T-helper 2 cell treated with Interferon-gamma antibody and Interleukin-4, amounts not matched to agents 5 μg/mL and 100 μg/mL, for 36 hours (primary cell): ENCODE measurements around the gene JUP.

ENCODE experiments used
- DNase-seq: peaks from one replicate; pipeline ENCODE4 v3.0.0; 2021; ENCODE audit warnings: low spot score
- H3K27ac Mint-ChIP-seq: one replicate; pipeline ENCODE4 v1.8.0; 2021; ENCODE audit warnings: mild to moderate bottlenecking, mixed read lengths
- H3K27me3 Mint-ChIP-seq: one replicate; pipeline ENCODE4 v1.8.0; 2021; ENCODE audit warnings: low read depth, mixed read lengths
- H3K36me3 Mint-ChIP-seq: one replicate; pipeline ENCODE4 v1.8.0; 2021; ENCODE audit warnings: low read depth, mixed read lengths
- H3K4me1 Mint-ChIP-seq: one replicate; pipeline ENCODE4 v1.8.0; 2021; ENCODE audit warnings: low read depth, mixed read lengths
- H3K4me3 Mint-ChIP-seq: one replicate; pipeline ENCODE4 v1.8.0; 2022; ENCODE audit warnings: mild to moderate bottlenecking, moderate library complexity, mixed read lengths
- H3K9me3 Mint-ChIP-seq: one replicate; pipeline ENCODE4 v1.8.0; 2021; ENCODE audit warnings: mixed read lengths

JUP gene

DNA sequence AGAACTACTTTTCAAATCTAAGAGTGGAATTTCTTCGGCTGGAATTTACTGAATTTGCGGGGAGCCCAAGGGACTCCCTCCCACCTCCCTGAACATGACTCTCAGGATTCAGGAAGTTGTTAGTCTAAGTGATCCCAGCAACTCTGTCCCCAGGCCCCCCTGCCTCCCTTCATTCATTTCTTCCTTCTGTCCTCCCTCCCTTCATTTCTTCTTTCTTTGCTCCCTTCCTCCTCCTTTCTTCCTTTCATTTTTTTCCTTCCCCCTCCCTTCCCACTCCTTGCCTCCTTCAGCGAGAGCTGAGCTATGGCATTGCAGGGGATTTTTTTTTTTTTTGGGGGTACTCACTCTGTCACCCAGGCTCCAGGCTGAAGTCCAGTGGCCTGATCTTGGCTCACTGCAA lies 10.9 kb upstream of the JUP start:
- Mint-ChIP-seq H3K36me3 (no peaks in the 10 kb centered on the region), H3K27ac (no peak overlapping the region), H3K27me3 (no peaks in the 10 kb centered on the region), H3K9me3 (no peaks in the 10 kb centered on the region), H3K4me3 (no peak overlapping the region), H3K4me1 (peaks cover 4% of the 10 kb centered on the region)
- DNase-seq, result no peak

DNA sequence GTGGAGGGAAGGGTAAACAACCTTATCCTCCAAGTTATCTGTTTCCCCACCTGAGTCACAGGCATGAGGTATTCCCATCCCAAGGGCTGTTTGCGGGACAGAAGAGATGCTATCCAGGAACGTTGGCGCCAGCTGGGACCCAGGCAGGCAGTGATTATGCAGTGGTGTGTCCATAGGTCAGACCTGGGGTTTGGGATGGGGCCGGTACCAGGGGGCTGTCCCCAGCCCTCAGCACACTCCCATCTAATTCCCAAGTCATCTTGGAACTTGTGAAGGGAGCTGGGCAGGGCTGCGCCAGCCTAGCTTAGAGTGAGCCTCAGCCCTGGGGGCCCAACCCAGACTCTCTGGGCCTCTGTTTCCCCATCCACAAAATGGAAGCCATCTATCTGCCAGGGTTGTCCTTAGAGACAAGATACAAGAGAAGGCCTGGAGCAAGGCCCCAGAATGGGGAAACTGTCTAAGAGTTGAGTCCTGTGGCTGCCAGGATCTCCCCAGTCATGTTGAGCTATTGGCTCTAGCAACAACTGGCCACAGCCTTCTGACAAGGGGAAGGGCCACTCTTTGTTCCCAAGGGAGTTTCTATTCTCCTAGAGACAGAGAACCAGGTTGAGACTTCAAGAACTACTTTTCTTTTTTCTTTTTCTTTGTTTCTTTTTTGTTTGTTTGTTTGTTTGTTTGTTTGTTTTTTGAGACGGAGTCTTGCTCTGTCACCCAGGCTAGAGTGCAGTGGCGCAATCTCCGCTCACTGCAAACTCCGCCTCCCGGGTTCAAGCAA lies 9.8 kb upstream of the JUP start:
- H3K4me1 Mint-ChIP-seq, result no peaks in the 10 kb centered on the region
- H3K27me3 Mint-ChIP-seq, result no peaks in the 10 kb centered on the region
- H3K27ac Mint-ChIP-seq, result no peak overlapping the region
- no peaks in the 10 kb centered on the region for H3K9me3 Mint-ChIP-seq
- H3K4me3 Mint-ChIP-seq, result no peak overlapping the region
- no peak for DNase-seq
- H3K36me3 Mint-ChIP-seq, result no peaks in the 10 kb centered on the region

DNA sequence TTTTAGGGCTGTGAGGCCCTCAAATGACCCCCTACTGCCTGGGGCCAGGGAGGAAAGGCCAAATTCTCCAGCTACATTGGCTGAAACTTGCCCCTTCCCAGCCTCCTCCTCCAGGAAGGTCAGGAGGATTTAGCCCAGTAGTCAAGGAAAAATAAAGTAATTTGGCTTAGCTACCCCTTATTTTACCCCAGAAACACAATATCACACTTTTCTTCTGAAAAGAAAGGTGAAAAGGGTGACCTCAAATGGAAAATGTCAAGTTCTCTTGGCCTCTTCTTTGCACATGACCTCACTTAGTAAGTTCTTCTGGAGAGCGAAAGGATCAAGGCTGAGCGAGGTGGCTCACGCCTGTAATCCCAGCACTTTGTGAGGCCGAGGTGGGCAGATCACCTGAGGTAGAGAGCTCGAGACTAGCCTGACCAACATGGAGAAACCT lies 8.0 kb upstream of the JUP start:
- Mint-ChIP-seq H3K27me3 (peaks cover 3% of the 10 kb centered on the region), H3K4me1 (peaks cover 1% of the 10 kb centered on the region)
- no peak for DNase-seq

DNA sequence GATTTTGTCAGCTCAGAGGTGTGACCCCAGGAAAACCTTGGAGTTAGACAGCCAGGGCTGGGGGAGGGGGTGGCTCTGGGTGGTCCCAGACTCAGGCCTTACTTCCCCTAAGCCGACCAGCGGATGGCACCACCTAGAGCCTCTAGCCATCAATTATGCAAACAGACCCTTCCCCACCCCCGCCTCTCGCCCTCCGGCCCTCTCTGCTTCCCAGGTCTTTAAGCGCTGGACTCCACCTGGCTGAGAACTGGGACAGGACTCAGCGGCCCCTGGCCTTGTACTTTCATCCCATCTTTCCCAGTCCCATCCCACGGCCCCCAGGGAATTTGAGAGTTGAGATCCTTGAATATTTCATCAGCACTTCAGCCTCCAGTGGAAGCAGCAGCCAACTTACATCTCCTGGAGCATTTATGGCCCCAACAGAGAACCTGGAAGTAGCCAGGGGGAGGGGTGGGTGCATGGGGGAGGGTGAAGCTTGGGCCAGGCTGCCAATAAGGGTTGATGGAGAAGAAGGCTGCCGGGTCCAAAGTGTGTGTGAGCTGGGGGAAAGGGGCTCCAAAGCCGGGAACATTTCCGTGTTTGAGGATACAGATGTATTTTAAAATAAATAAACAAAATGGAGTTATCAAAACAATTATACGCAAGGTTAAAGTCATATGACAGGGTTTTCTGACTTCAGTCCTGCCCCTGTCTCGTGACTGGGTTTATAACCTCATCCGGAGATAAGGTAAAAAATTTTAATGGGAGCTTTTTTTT lies 7.5 kb upstream of the JUP start:
- Mint-ChIP-seq H3K36me3 (no peaks in the 10 kb centered on the region), H3K4me3 (no peak overlapping the region), H3K9me3 (no peaks in the 10 kb centered on the region), H3K4me1 (peaks cover 2% of the 10 kb centered on the region), H3K27ac (no peak overlapping the region), H3K27me3 (peaks cover 3% of the 10 kb centered on the region)
- no peak for DNase-seq

More for the DNA sequence above, 8.0 kb upstream of the JUP start:
- Mint-ChIP-seq H3K4me3 (no peak overlapping the region), H3K36me3 (no peaks in the 10 kb centered on the region), H3K9me3 (no peaks in the 10 kb centered on the region), H3K27ac (no peak overlapping the region)

DNA sequence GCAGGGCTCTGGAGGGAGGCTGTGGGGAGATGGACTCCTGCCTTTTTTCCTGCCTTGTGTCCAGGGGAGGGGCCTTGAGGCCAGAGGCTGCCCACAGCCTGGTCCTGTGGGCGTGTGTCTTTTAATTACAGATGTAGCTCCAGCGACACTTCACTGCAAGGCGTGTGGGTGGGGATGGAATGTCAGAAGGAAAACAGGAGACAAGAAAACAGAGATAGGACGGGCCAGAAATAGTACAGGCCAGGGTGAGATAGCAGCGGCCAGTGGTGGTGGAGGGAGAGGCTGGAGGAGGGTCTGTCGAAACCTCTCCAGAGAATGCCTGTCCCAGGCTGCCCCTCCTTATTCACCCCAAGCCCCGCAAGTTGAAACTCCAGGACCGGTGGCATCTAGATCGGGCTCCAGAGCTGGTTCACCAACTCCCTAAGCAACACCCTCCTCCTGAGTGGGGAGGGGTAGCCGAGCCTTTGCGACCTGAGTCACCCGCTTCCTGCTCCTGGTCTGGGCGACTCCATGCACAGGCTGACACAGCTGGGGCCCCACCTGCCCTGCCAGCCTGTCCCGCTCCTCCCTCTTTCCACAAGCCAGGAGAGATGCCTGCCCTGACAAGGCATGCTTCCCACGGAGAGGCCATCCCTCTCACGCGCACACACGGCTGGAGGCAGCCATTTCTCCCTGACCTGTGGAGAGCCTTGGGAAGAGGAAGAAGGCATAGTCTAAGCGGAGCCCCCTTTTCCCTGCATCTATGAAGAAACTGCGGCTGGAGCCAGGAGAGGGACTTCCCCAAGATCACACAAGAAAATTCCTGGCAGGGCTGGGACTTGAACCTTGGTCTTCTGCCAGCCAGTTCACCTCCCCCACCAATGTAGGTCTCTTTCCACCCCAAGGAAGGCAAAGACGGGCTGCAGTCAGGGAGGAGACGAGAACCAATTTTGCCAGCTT lies 6.6 kb upstream of the JUP start:
- H3K27ac Mint-ChIP-seq, result no peak overlapping the region
- no peak overlapping the region for H3K4me3 Mint-ChIP-seq
- no peak for DNase-seq
- H3K9me3 Mint-ChIP-seq, result no peaks in the 10 kb centered on the region
- peaks cover 5% of the 10 kb centered on the region for H3K27me3 Mint-ChIP-seq
- no peaks in the 10 kb centered on the region for H3K36me3 Mint-ChIP-seq
- H3K4me1 Mint-ChIP-seq, result peaks cover 5% of the 10 kb centered on the region

DNA sequence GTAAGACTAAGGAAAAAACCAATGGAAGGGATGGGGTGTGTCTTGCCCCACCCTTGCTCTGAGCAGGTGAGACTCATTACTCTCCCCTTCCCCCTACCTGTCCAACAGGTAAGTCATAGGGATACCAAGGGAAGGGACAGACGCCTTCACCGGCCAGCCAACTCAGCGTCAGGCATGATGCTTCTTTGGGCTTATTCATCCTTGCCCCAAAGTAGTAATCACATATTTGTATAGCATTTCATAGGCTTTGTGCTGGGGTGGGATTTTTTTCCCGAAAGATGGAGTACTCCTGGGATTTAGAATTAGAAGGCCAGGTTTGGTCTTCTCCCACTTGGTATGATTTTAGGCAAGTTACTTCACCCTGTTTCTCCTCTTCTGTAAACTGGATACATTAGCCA lies 509 bp upstream of the JUP start:
- Mint-ChIP-seq H3K4me1 (peaks cover 26% of the 10 kb centered on the region), H3K36me3 (no peaks in the 10 kb centered on the region)

DNA sequence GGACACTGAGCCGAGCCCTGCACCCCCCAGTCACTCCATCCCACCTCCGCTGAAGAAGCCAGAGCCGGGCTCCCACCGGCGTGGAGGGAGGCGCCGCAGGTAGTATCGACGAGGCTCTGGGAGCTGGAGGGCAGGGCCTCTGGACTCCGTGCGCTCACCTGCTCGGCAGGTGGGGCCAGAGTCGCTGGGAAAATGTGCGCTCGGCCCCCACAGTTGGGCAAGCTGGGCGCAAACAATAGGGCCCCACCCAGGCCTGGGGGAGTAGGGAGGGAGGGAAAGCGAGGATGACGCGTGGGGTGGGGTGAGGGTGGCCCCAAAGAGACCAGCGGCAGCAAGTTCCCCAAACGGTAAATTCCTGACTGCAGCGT lies 668 bp downstream of the JUP start:
- Mint-ChIP-seq H3K27ac (no peak overlapping the region), H3K4me1 (peaks cover 26% of the 10 kb centered on the region), H3K27me3 (peaks cover 34% of the 10 kb centered on the region), H3K9me3 (no peaks in the 10 kb centered on the region), H3K36me3 (no peaks in the 10 kb centered on the region), H3K4me3 (peak overlapping the region; percentile 48)
- no peak for DNase-seq

More for the DNA sequence above, 509 bp upstream of the JUP start:
- Mint-ChIP-seq H3K4me3 (peak overlapping the region; percentile 60), H3K27me3 (peaks cover 34% of the 10 kb centered on the region), H3K27ac (no peak overlapping the region), H3K9me3 (no peaks in the 10 kb centered on the region)
- DNase-seq, result no peak

DNA sequence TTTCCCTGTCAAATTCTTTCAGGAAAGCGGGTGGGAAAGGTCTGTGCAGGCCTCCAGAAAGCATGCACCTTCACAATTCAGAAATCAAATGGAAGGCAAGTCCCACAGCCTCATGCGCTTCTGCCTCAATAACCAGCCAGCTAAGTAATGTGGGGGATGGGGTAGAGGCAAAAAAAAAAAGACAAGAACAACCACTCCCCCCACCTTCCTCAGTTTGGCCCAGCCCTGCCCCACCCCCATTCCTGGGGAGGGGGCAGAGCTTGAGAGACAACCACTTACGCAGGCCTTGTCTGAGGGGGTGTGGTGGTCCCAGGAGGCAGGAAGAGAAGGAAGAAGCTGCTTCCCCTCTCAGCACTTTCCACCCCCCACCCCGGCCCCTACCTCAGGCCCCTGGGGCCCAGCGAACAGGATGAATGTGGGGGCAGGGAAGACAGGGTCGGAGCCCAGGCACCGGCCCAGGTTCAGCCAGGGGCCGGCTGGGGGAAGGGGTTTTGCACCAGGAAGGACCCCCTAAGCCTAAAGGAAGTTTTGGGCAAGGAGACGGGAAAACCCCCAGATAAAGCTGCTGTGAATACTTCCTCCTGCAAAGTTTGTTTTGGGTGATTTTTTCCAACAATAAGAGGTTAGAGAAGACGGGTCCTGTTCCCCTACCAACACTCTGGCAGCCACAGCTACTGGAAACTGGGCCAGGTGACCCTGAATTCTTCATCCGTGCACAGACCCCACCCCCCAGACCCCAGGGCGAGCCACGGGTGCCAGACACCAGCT lies 1.2 kb downstream of the JUP start:
- peak overlapping the region; percentile 48 for H3K4me3 Mint-ChIP-seq
- no peak overlapping the region for H3K27ac Mint-ChIP-seq
- DNase-seq, result no peak
- H3K9me3 Mint-ChIP-seq, result no peaks in the 10 kb centered on the region
- H3K36me3 Mint-ChIP-seq, result no peaks in the 10 kb centered on the region
- H3K4me1 Mint-ChIP-seq, result peaks cover 25% of the 10 kb centered on the region
- peaks cover 34% of the 10 kb centered on the region for H3K27me3 Mint-ChIP-seq

DNA sequence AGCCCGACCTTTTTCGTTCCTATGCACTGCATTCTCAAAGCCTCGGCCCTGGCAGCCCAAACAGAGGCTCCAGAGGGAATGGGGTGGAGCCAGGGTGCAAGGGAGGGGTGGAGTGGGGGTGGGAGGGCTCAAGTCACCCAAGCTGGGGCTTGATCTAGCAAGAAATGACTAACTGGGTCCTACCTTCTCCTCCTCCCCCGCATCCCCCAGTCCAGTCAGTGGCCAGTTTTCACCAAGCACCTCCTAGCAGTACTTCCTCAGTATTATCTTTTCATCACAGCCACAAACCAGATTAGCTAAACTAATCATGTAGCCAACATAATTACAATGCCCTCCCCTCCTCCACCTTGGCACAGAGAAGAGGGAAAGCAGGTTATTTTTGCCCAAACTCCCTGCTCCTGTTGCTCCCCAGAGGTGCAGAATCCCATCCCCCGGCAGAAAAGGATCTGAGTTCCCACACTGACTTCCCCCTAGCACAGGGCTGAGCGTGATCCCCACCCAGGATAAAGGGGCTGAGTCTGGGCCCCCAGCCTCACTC lies 2.2 kb downstream of the JUP start:
- peak; percentile 13 for DNase-seq
- no peaks in the 10 kb centered on the region for H3K36me3 Mint-ChIP-seq
- no peaks in the 10 kb centered on the region for H3K9me3 Mint-ChIP-seq
- peaks cover 32% of the 10 kb centered on the region for H3K27me3 Mint-ChIP-seq
- H3K27ac Mint-ChIP-seq, result no peak overlapping the region
- H3K4me1 Mint-ChIP-seq, result peaks cover 25% of the 10 kb centered on the region
- H3K4me3 Mint-ChIP-seq, result peak overlapping the region; percentile 33

DNA sequence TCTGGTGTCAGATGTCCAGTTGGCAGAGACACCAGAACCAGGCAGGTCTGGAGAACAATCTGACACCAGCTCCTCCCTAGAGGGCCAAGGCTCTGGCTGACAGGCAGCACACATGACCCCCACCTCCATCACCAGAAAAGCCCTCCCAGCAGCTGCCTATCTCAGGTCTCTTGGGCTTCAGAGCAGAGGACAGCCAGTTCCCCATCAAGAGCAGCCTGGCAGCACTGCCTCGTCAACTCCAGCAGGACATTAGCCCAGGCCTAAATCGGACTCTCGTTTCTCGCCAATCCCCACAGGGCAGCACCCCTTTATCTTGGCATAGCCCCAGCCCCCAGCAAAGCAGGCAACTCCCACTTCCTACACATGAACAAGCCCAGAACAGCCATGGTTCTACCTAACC lies 4.4 kb downstream of the JUP start:
- no peak overlapping the region for H3K27ac Mint-ChIP-seq
- no peak for DNase-seq
- H3K4me3 Mint-ChIP-seq, result no peak overlapping the region
- peaks cover 23% of the 10 kb centered on the region for H3K27me3 Mint-ChIP-seq
- H3K36me3 Mint-ChIP-seq, result no peaks in the 10 kb centered on the region
- peaks cover 18% of the 10 kb centered on the region for H3K4me1 Mint-ChIP-seq
- no peaks in the 10 kb centered on the region for H3K9me3 Mint-ChIP-seq

DNA sequence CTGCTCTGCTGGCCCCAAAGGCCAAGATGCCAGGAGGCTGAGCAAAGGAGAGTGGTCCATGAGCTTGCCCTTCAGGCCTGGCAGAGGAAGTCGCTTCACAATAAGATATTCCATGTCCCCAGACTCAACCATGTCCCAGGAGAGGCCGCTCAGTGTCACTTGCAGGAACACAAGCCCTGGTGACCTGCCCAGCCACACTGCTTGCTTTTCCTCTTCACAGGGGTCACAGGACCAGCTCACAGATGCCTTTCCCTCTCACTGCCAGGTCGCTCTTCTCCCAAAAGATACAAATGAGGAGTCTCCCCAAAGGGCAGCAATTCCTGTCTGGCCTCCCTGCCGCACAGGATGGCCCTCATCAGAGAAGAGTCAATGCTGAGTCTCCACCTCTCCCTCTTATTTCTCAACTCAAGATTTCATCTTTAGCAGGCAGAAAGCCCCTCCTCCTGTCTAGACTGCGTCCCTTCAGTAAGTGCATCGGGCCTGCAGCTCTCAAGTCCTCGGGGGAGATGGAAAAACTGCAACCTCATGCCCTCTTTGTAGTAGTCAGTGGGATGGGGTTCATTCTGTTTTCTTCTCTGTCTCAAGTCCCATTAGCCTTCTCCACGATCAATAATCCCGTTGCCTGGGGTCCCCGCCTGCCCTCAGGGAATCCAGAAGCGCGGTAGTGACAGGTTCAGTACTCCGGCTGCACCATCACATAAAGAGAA lies 5.0 kb downstream of the JUP start:
- Mint-ChIP-seq H3K9me3 (no peaks in the 10 kb centered on the region), H3K36me3 (no peaks in the 10 kb centered on the region), H3K4me3 (no peak overlapping the region), H3K4me1 (peaks cover 13% of the 10 kb centered on the region), H3K27me3 (peaks cover 17% of the 10 kb centered on the region), H3K27ac (no peak overlapping the region)
- DNase-seq, result no peak

DNA sequence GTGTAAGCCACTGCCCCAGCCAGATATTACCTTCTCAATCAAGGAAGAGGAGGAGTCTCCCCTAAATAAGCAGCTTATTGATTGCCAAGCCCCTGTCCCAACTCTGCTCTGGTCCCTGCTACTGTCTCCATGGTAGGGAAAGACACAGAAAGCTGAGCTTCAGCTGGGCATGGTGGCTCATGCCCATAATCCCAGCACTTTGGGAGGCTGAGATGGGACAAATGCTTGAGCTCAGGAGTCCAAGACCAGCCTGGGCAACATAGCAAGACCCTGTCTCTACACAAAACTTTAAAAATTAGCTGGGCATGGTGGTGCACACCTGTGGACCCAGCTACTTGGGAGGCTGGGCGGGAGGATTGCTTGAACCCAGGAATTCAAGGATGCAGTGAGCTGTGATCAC lies 6.6 kb downstream of the JUP start:
- Mint-ChIP-seq H3K27me3 (peaks cover 14% of the 10 kb centered on the region), H3K27ac (no peak overlapping the region), H3K9me3 (no peaks in the 10 kb centered on the region), H3K4me3 (no peak overlapping the region), H3K36me3 (no peaks in the 10 kb centered on the region), H3K4me1 (peaks cover 11% of the 10 kb centered on the region)
- DNase-seq, result no peak
